Liver (tissue), 3 donors: ENCODE results near the gene ABCA3.

Source experiments
- CTCF ChIP-seq: fragments of 150-350 bp; IDR thresholded peaks from 2 replicates; pipeline ENCODE4 v1.5.1; 2017; ENCODE audit warnings: improper control_type of control experiment, low read depth, low read length; ENCODE audit not compliant: missing input control
- SP1 ChIP-seq: IDR thresholded peaks from 2 replicates; pipeline ENCODE4 v1.6.1; 2018; ENCODE audit warnings: antibody characterized with exemption, mild to moderate bottlenecking
- YY1 ChIP-seq: IDR thresholded peaks from 2 replicates; pipeline ENCODE4 v1.6.1; 2016; ENCODE audit warnings: antibody characterized with exemption, mild to moderate bottlenecking
- TF ChIP-seq, protein P1 (sequence below): IDR thresholded peaks from 2 replicates; pipeline ENCODE4 v1.6.1; 2016; ENCODE audit warnings: antibody characterized with exemption, mild to moderate bottlenecking
- TF ChIP-seq, protein P2 (sequence below): IDR thresholded peaks from 2 replicates; pipeline ENCODE4 v1.6.1; 2016; ENCODE audit warnings: antibody characterized with exemption
- donor health status: healthy.
- donor health status: healthy.

- TF ChIP-seq CTCF (no peak), YY1 (no peak), SP1 (no peak)
- TF ChIP-seq, protein P1, sequence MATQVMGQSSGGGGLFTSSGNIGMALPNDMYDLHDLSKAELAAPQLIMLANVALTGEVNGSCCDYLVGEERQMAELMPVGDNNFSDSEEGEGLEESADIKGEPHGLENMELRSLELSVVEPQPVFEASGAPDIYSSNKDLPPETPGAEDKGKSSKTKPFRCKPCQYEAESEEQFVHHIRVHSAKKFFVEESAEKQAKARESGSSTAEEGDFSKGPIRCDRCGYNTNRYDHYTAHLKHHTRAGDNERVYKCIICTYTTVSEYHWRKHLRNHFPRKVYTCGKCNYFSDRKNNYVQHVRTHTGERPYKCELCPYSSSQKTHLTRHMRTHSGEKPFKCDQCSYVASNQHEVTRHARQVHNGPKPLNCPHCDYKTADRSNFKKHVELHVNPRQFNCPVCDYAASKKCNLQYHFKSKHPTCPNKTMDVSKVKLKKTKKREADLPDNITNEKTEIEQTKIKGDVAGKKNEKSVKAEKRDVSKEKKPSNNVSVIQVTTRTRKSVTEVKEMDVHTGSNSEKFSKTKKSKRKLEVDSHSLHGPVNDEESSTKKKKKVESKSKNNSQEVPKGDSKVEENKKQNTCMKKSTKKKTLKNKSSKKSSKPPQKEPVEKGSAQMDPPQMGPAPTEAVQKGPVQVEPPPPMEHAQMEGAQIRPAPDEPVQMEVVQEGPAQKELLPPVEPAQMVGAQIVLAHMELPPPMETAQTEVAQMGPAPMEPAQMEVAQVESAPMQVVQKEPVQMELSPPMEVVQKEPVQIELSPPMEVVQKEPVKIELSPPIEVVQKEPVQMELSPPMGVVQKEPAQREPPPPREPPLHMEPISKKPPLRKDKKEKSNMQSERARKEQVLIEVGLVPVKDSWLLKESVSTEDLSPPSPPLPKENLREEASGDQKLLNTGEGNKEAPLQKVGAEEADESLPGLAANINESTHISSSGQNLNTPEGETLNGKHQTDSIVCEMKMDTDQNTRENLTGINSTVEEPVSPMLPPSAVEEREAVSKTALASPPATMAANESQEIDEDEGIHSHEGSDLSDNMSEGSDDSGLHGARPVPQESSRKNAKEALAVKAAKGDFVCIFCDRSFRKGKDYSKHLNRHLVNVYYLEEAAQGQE, result no peak
- TF ChIP-seq, protein P2, sequence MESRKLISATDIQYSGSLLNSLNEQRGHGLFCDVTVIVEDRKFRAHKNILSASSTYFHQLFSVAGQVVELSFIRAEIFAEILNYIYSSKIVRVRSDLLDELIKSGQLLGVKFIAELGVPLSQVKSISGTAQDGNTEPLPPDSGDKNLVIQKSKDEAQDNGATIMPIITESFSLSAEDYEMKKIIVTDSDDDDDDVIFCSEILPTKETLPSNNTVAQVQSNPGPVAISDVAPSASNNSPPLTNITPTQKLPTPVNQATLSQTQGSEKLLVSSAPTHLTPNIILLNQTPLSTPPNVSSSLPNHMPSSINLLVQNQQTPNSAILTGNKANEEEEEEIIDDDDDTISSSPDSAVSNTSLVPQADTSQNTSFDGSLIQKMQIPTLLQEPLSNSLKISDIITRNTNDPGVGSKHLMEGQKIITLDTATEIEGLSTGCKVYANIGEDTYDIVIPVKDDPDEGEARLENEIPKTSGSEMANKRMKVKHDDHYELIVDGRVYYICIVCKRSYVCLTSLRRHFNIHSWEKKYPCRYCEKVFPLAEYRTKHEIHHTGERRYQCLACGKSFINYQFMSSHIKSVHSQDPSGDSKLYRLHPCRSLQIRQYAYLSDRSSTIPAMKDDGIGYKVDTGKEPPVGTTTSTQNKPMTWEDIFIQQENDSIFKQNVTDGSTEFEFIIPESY, result no peak
Measured at GRCh38 chr16:2326191-2326590, 14.3 kb downstream of the ABCA3 start.
